NCI-H2029 (cell line): ENCODE results near the gene TYROBP.
"Not testable (repeated sequence)": the region's sequence is repeated elsewhere in the genome, so short reads cannot be mapped to it uniquely, and the experiment has no call there.

Source experiments
- DNase-seq: peaks from one replicate; lab custom pipeline; 2025; lab: John Stamatoyannopoulos, UW

TYROBP gene

DNA sequence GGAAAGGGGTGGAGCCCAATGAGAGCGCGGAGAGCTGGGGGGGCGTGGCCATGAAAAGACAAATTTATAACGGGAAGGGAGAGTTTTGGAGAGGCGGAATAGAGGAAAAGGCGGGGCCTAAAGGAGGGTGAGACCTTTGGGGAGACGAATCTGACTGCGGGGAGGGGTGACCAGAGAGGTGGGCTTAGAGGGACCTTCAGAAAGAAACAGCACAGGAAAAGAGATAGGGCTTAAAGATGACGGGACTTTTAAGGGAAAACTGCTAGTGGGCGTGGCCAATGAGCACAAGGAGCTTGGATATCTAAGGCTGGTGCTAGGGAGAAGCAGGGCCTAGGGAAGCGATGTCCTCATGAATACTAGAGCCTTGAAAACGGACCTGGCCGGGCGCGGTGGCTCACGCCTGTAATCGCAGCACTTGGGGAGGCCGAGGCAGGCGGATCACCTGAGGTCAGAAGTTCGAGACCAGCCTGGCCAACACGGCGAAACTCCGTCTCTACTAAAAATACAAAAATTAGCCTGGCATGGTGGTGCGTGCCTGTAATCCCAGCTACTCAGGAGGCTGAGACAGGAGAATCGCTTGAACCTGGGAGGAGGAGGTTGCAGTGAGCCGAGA is 37.9 kb downstream of the TYROBP start:
- not testable (repeated sequence) for DNase-seq

GRCh38 chr19:35869327-35870123 is 38.6 kb downstream of the TYROBP start:
- DNase-seq: peak; percentile 94

DNA sequence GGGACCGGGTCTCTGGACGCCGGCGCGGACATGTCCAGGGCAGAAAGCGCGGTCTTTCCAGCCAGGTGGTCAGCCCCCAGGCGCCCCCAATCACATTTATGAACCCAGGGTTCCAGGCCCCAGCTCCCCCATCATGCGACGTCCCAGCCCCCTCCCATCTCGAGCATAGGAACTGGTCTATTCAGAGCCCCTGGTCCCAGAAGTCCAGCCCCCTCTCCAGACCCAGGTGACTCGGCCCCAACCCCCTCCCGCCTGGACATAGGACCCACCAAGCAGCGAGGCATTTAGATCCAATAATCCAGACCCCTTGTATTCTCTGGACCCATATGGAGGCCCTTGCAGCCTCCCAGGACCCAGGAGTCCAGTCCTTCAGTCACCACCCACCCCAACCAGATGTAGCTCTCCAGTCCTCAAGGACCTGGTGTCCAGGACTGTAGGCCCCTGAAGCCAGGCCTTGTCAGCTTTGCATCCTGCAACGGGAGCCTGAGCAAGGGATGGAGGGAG is 39.2 kb downstream of the TYROBP start:
- no peak for DNase-seq

- peak; percentile 34 for DNase-seq
Measured at GRCh38 chr19:35868172-35868822, 39.8 kb downstream of the TYROBP start, which contains the start of gene APLP1. APLP1 (plus strand) TSS chr19:35868574; CDS start chr19:35868637, 63 bp downstream.

- no peak for DNase-seq
Measured at GRCh38 chr19:35863018-35863417, 45.1 kb downstream of the TYROBP start.

- DNase-seq: no peak
Measured at GRCh38 chr19:35862528-35862927, 45.6 kb downstream of the TYROBP start.

DNA sequence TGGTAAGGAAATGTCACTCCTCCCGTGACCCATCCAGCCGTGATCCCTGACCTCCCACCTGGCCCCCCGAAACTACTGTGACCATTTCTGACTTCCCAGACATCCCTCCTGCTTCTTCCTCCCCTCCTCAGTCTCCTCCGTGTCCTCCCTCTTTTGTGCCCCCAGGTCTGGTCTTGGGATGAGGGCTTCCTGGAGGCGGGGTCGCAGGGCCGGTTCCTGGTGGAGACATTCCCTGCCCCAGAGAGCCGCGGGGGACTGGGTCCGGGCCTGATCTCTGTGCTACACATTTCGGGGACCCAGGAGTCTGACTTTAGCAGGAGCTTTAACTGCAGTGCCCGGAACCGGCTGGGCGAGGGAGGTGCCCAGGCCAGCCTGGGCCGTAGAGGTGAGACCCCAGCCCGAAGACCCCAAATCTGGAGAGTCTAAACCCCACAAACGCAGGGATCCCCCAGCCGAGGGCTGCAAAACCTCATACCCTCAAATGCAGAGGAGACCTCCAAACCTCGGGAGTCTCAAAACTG is 46.4 kb downstream of the TYROBP start:
- DNase-seq: no peak

- DNase-seq: no peak
Measured at GRCh38 chr19:35860818-35861639, 47.1 kb downstream of the TYROBP start.

DNA sequence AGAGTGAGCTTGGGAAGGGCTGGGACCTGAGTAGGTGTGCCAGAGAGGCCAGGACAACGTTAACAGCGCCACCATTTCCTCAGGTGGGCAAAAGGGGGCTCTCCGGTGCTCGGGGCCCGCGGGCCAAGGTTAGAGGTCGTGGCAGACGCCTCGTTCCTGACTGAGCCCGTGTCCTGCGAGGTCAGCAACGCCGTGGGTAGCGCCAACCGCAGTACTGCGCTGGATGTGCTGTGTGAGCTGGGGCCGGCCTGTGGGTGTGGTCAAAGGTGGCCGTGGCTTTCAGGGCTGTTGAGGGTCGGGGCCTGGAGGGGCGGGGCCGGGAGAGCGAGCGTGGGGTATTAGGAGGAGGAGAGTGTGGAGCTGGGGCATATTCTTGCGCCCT is 47.7 kb downstream of the TYROBP start:
- no peak for DNase-seq

DNA sequence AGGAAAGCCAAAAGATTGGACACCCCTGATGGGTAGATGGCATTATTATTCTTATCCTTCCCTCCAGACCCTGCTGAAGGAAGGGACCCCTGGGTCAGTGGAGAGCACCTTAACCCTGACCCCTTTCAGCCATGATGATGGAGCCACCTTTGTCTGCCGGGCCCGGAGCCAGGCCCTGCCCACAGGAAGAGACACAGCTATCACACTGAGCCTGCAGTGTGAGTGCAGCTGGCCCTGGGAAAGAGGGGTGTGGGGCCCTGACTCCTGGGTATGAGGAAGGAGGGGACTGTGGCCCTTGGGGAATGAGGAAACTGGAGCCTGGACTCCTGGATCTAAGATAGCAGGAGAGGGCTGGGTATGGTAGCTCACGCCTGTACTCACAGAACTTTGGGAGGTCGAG is 48.7 kb downstream of the TYROBP start:
- DNase-seq: no peak

DNA sequence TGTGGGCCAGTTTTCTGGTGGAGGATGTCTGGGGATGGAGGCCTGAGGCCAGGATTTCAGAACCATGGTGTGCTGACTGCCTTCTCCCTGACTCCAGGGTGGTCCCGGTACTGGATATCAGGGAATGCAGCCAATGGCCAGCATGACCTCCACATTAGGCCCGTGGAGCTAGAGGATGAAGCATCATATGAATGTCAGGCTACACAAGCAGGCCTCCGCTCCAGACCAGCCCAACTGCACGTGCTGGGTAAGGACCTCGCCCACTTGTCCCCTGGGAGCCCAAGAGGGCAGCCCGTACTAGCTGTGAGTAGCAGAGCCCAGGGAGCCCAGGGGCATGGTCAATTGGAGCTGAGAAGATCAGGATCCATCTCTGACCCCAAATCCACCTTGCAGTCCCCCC is 49.8 kb downstream of the TYROBP start:
- DNase-seq: no peak

DNA sequence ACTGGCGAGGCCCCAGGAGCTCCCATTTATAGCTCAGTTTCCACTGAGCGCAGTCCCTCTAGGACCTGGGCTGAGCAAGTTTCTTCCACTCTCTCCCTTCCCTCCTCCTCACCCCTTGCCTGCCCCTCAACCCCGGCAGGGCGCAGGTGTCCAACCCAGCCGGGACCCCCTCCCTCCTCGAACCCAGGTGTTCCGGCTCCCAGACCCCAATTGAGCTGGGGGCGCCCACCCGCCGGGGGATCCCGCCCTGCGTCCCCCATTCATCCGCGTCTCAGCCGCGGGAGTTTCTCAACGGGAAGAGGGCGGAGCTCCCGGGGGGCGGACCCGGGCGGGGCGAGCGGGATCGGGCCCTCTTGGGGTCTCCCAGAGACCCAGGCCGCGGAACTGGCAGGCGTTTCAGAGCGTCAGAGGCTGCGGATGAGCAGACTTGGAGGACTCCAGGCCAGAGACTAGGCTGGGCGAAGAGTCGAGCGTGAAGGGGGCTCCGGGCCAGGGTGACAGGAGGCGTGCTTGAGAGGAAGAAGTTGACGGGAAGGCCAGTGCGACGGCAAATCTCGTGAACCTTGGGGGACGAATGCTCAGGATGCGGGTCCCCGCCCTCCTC is 51.4 kb downstream of the TYROBP start, which contains the start of gene KIRREL2:
Gene KIRREL2 (plus strand): TSS at position 366 of the 604 bp plus-strand sequence. CDS start 209 bp downstream, at position 575.
- no peak for DNase-seq
